ENCODE data around the gene RPP21.

DNA sequence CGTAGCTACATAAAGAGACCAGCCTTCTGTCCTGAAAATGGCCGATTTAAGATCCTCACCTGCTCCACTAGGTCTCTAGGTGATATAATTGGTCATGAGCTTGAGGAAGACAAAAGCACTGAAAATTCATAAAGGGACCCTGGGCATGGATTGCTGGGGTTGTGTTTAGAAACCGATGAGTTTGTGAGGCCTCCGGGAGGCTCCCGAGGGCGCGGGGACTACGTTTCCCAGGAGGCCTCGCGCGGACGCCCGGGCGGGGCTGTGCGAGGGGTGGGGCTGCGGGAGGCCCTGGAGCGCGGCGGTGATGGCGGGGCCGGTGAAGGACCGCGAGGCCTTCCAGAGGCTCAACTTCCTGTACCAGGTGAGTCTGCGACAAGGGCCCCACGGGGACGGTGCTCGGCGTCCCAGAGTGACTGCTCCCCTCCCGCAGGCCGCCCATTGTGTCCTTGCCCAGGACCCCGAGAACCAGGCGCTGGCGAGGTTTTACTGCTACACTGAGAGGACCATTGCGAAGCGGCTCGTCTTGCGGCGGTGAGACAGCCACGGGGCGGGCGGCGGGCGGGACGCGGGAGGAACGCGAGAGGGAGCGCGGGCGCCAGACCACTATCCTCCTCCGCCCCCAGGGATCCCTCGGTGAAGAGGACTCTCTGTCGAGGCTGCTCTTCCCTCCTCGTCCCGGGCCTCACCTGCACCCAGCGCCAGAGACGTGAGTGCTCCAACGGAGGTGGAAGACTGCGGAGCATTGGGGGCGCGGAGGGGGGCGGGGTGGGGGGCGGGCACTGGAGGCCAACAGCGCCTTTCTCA is at the start of gene RPP21:
- peak; percentile 60; the same call in 1 of the 2 replicates for TF ChIP-seq CHD2 (IDR thresholded peaks at IDR 0.05; ENCODE audit: low read length)
- TF ChIP-seq EP300 (IDR thresholded peaks at IDR 0.05; ENCODE audit: borderline replicate concordance in 1 of 2, low read depth in 2 of 2, low read length in 2 of 2): no peak
- no peak for TF ChIP-seq CHD1 (IDR thresholded peaks at IDR 0.05; ENCODE audit: low read depth, low read length)
- TF ChIP-seq, protein P1, sequence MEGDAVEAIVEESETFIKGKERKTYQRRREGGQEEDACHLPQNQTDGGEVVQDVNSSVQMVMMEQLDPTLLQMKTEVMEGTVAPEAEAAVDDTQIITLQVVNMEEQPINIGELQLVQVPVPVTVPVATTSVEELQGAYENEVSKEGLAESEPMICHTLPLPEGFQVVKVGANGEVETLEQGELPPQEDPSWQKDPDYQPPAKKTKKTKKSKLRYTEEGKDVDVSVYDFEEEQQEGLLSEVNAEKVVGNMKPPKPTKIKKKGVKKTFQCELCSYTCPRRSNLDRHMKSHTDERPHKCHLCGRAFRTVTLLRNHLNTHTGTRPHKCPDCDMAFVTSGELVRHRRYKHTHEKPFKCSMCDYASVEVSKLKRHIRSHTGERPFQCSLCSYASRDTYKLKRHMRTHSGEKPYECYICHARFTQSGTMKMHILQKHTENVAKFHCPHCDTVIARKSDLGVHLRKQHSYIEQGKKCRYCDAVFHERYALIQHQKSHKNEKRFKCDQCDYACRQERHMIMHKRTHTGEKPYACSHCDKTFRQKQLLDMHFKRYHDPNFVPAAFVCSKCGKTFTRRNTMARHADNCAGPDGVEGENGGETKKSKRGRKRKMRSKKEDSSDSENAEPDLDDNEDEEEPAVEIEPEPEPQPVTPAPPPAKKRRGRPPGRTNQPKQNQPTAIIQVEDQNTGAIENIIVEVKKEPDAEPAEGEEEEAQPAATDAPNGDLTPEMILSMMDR (IDR thresholded peaks at IDR 0.05; ENCODE audit: control extremely low read depth in 1 of 3, insufficient read depth in 1 of 3, low read depth in 1 of 3, low read length in 3 of 3): no peak
- no peak for TF ChIP-seq EZH2 (IDR thresholded peaks at IDR 0.05; ENCODE audit: low read depth, low read length, severe bottlenecking)
- TF ChIP-seq RAD21 (IDR thresholded peaks at IDR 0.05 in 1 of 2, conservative IDR thresholded peaks at IDR 0.05 in 1 of 2; ENCODE audit: low read depth in 2 of 2, low read length in 2 of 2): no peak
- no peak for TF ChIP-seq TBP (IDR thresholded peaks at IDR 0.05; ENCODE audit: low read depth, low read length)
- TF ChIP-seq POLR2A (IDR thresholded peaks at IDR 0.05; ENCODE audit: control extremely low read depth in 1 of 2, low read depth in 2 of 2, low read length in 2 of 2): peak; percentile 89 to 95
- TF ChIP-seq KDM5A (IDR thresholded peaks at IDR 0.05; ENCODE audit: low read length): no peak
- TF ChIP-seq, protein P2, sequence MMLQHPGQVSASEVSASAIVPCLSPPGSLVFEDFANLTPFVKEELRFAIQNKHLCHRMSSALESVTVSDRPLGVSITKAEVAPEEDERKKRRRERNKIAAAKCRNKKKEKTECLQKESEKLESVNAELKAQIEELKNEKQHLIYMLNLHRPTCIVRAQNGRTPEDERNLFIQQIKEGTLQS (IDR thresholded peaks at IDR 0.05; ENCODE audit: insufficient read depth, low read depth, low read length): no peak
- TF ChIP-seq POLR2AphosphoS5 (IDR thresholded peaks at IDR 0.05; ENCODE audit: low read depth, low read length): peak; percentile 80

Measured in H1 (cell line).